OCI-M2 (cell line): Measurements from ENCODE around the gene RASSF5.

Experiments used
- DNase-seq: peaks from one replicate; lab custom pipeline; 2025; ENCODE audit not compliant: unreplicated experiment; lab: John Stamatoyannopoulos, UW

RASSF5 gene

GRCh38 chr1:206496131-206496793 is 11.1 kb upstream of the RASSF5 start:
- DNase-seq: no peak

- DNase-seq: no peak
These were observed 10.0 kb upstream of the RASSF5 start for GRCh38 chr1:206497363-206497762.

GRCh38 chr1:206497774-206498173 is 9.6 kb upstream of the RASSF5 start:
- DNase-seq: no peak

- DNase-seq: no peak
These were observed 8.6 kb upstream of the RASSF5 start for GRCh38 chr1:206498685-206499084.

- DNase-seq: no peak
These were observed 7.3 kb upstream of the RASSF5 start for GRCh38 chr1:206500046-206500445.

GRCh38 chr1:206501881-206502280 is 5.5 kb upstream of the RASSF5 start:
- no peak for DNase-seq

GRCh38 chr1:206502403-206502802 is 4.9 kb upstream of the RASSF5 start:
- DNase-seq: no peak

- DNase-seq: no peak
These were observed 4.5 kb upstream of the RASSF5 start for GRCh38 chr1:206502812-206503211.

GRCh38 chr1:206503591-206504362 is 3.6 kb upstream of the RASSF5 start:
- DNase-seq: no peak

- DNase-seq: no peak
These were observed 3.0 kb upstream of the RASSF5 start for GRCh38 chr1:206504363-206504713.

- DNase-seq: no peak
These were observed 1.5 kb upstream of the RASSF5 start for GRCh38 chr1:206505702-206506355.

GRCh38 chr1:206506405-206507283 is 687 bp upstream of the RASSF5 start:
- no peak for DNase-seq

GRCh38 chr1:206508130-206508889 is 979 bp downstream of the RASSF5 start:
- no peak for DNase-seq

GRCh38 chr1:206508956-206509355 is 1.6 kb downstream of the RASSF5 start:
- DNase-seq: no peak

- DNase-seq: no peak
These were observed 2.4 kb downstream of the RASSF5 start for GRCh38 chr1:206509612-206510257.

- DNase-seq: no peak
These were observed 3.0 kb downstream of the RASSF5 start for GRCh38 chr1:206510371-206510770.

- DNase-seq: no peak
These were observed 4.2 kb downstream of the RASSF5 start for GRCh38 chr1:206511362-206512057.

GRCh38 chr1:206512058-206512850 is 4.9 kb downstream of the RASSF5 start:
- DNase-seq: no peak

GRCh38 chr1:206512851-206513180 is 5.5 kb downstream of the RASSF5 start:
- no peak for DNase-seq
